Forelimb muscle (tissue), 1 donor: ENCODE measurements around the gene VWCE. TPM values are rescaled to one million over a fixed set of nuclear protein-coding genes. Genes with fewer than 3 reads are reported as not detected.

Experiments
- DNase-seq: peaks from one replicate; pipeline ENCODE4 v3.0.0-alpha.2; 2013; ENCODE audit warnings: low read depth
- polyA plus RNA-seq: library from polyadenylated mRNA; unstranded; fragments of 120-200 nt; gene quantifications from one replicate; pipeline ENCODE4 v1.2.1, GENCODE V29; 2013; ENCODE audit not compliant: insufficient read length

Gene VWCE
- polyA plus RNA-seq, result 11.0 TPM

GRCh38 chr11:61294717-61295595 lies at the start of gene VWCE:
Gene VWCE, minus strand, starts transcription at chr11:61295316. Its CDS starts 279 bp downstream, at chr11:61295037.
- DNase-seq, result no peak

GRCh38 chr11:61343792-61344745 lies 49.0 kb upstream of the VWCE start:
- DNase-seq, result no peak

GRCh38 chr11:61342207-61342803 lies 47.2 kb upstream of the VWCE start:
- DNase-seq, result no peak

GRCh38 chr11:61341706-61342105 lies 46.6 kb upstream of the VWCE start:
- no peak for DNase-seq

- DNase-seq, result no peak
Measured at GRCh38 chr11:61340979-61341378, 45.9 kb upstream of the VWCE start.

- no peak for DNase-seq
Measured at GRCh38 chr11:61339490-61339878, 44.4 kb upstream of the VWCE start.

GRCh38 chr11:61338783-61339489 lies 43.8 kb upstream of the VWCE start:
- no peak for DNase-seq

GRCh38 chr11:61337706-61338470 lies 42.8 kb upstream of the VWCE start:
- DNase-seq, result no peak

- DNase-seq, result no peak
Measured at GRCh38 chr11:61336171-61336935, 41.2 kb upstream of the VWCE start.

- no peak for DNase-seq
Measured at GRCh38 chr11:61335355-61335710, 40.2 kb upstream of the VWCE start.

- DNase-seq, result no peak
Measured at GRCh38 chr11:61334434-61335354, 39.6 kb upstream of the VWCE start.

GRCh38 chr11:61333550-61334433 lies 38.7 kb upstream of the VWCE start:
- no peak for DNase-seq

- DNase-seq, result peak; percentile 67
Measured at GRCh38 chr11:61332797-61333549, 37.9 kb upstream of the VWCE start, which contains the start of the genes DDB1 and TKFC. Gene DDB1, minus strand, starts transcription at chr11:61333105. Its CDS starts 137 bp downstream, at chr11:61332968. Gene TKFC, plus strand, starts transcription at chr11:61333228. Its CDS starts 1,501 bp downstream, at chr11:61334729.

- no peak for DNase-seq
Measured at GRCh38 chr11:61332281-61332796, 37.2 kb upstream of the VWCE start.

- no peak for DNase-seq
Measured at GRCh38 chr11:61331651-61332050, 36.5 kb upstream of the VWCE start.

GRCh38 chr11:61329871-61330270 lies 34.8 kb upstream of the VWCE start:
- DNase-seq, result no peak

- DNase-seq, result no peak
Measured at GRCh38 chr11:61328351-61328750, 33.2 kb upstream of the VWCE start.
